ENCODE results near the gene ATP8B4. TPM values are rescaled to one million over a fixed set of nuclear protein-coding genes. Genes with fewer than 3 reads are reported as not detected.
"Not testable (repeated sequence)": the region's sequence is repeated elsewhere in the genome, so short reads cannot be mapped to it uniquely, and the experiment has no call there.

The ATP8B4 gene, protein sequence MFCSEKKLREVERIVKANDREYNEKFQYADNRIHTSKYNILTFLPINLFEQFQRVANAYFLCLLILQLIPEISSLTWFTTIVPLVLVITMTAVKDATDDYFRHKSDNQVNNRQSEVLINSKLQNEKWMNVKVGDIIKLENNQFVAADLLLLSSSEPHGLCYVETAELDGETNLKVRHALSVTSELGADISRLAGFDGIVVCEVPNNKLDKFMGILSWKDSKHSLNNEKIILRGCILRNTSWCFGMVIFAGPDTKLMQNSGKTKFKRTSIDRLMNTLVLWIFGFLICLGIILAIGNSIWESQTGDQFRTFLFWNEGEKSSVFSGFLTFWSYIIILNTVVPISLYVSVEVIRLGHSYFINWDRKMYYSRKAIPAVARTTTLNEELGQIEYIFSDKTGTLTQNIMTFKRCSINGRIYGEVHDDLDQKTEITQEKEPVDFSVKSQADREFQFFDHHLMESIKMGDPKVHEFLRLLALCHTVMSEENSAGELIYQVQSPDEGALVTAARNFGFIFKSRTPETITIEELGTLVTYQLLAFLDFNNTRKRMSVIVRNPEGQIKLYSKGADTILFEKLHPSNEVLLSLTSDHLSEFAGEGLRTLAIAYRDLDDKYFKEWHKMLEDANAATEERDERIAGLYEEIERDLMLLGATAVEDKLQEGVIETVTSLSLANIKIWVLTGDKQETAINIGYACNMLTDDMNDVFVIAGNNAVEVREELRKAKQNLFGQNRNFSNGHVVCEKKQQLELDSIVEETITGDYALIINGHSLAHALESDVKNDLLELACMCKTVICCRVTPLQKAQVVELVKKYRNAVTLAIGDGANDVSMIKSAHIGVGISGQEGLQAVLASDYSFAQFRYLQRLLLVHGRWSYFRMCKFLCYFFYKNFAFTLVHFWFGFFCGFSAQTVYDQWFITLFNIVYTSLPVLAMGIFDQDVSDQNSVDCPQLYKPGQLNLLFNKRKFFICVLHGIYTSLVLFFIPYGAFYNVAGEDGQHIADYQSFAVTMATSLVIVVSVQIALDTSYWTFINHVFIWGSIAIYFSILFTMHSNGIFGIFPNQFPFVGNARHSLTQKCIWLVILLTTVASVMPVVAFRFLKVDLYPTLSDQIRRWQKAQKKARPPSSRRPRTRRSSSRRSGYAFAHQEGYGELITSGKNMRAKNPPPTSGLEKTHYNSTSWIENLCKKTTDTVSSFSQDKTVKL
- total RNA-seq, result 1 to 10 TPM; 2.0 to 2.9 TPM

DNA sequence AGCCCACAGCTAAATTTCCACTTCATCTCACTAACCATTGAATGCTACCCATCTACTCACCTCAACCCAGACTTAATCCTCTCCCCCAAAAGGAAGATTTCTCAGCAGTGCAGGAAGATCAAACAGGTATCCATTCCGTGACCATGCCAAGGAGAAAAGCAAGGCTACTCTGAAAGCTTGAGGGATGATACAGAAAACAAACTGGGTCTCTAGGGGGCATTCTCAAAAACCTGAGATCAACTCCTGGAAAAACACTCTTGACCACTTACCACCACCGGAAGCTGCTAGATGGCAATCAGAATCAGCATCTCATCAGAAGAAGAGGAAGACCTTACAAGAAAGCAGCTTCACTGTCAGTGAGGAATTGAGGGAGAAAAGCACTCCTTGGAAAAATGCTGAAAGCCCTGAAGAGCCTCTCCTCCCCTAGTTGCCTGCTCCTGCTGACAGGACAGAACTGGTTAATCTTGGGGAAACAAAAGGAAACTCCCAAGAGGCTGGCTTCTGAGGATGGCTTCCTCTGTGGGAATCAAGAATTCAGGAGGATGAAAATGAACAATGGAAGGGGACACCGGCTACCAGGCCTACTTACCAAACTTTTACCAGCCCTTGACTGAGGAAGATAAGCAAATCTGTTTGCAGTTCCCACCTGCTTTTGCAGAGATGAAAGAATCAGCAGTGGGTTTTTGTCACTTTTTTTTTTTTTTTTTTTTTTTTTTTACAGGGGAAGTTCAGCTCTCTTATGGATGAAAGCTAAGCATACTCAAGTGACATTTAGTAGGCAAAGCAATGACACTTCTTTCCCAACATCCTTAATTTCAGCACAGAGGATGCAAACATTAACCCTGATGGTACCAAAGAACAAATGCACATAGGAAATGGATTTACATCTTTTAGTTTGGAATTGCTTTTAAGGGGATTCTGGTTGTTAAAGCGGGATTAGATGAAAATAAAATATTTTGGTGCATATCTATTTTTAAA lies at the start of gene ATP8B4:
TSS of gene ATP8B4 (minus strand) at position 171 of the 978 bp plus-strand sequence. CDS start 12,267 bp downstream, outside the sequence.
- peaks cover 18% of the 10 kb centered on the region for H3K4me1 Mint-ChIP-seq (ENCODE audit: low read depth)
- no peak for DNase-seq
- H3K27ac Mint-ChIP-seq, result no peak within 1 kb of the TSS
- no peaks in the 10 kb centered on the region for H3K36me3 Mint-ChIP-seq (ENCODE audit: low read depth)
- H3K9me3 Mint-ChIP-seq, result peaks cover 9% of the 10 kb centered on the region
- H3K27me3 Mint-ChIP-seq (ENCODE audit: low read depth), result peaks cover 22% of the 10 kb centered on the region
- no peak within 1 kb of the TSS for H3K4me3 Mint-ChIP-seq
- intact Hi-C loops (cut with micrococcal nuclease), result no loop called here
- CTCF ChIA-PET, result interaction anchor here (0.6 to 0.9 kb wide), 3 partner anchors 9 to 1290 kb away, joined by 3 to 4 read pairs (median 4); no protein-coding TSS in a partner anchor

DNA sequence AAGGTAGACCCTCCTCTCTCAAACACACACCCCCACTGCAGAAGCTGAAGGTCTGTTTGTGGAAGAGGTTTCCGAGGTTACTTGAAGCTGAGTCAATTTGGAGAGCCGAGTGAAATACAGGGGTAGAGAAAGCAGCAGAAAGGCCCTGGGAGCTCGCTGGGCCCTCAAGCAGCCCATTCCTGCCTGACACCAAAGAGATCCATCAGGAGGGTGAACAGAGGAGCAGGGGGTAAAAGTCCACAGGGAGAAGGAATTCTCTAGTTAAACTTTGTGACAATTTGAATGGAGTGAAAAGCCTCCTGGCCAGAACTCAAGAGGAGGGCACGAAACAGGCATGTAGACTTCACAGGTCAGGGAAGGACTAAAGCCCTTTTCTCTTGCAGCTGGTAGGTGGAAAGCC lies 49.3 kb upstream of the ATP8B4 start:
- intact Hi-C loops (cut with micrococcal nuclease), result no loop called here
- Mint-ChIP-seq H3K9me3 (peaks cover 5% of the 10 kb centered on the region), H3K4me3 (no peak overlapping the region), H3K27me3 (ENCODE audit: low read depth) (peaks cover 19% of the 10 kb centered on the region), H3K27ac (no peak overlapping the region), H3K36me3 (ENCODE audit: low read depth) (peaks cover 1% of the 10 kb centered on the region), H3K4me1 (ENCODE audit: low read depth) (no peaks in the 10 kb centered on the region)
- no peak for DNase-seq
- CTCF ChIA-PET, result interaction anchor here (0.6 kb wide), 1 partner anchor 185 kb away, joined by 3 read pairs; no protein-coding TSS in a partner anchor

DNA sequence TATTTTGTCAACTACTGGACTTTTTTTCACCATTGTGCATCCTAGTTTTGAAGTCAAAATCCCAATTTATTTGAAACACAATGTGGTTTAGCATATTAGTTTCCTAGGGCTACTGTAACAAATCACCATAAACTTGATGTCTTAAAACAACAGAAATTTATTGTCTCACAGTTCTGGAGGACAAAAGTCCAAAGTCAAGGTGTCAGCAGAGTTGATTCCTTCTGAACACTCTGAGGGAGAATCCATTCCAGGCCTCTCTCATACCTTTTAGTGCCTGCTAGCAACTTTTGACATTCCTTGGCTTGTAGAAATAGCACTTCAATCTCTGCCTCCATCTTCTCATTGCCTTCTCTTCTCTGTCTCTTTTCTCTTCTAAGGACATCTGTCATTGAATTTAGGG lies 48.1 kb upstream of the ATP8B4 start:
- peaks cover 5% of the 10 kb centered on the region for H3K9me3 Mint-ChIP-seq
- CTCF ChIA-PET, result interaction anchor here (0.6 kb wide), 1 partner anchor 150 kb away, joined by 3 read pairs; no protein-coding TSS in a partner anchor
- intact Hi-C loops (cut with micrococcal nuclease), result no loop called here

DNA sequence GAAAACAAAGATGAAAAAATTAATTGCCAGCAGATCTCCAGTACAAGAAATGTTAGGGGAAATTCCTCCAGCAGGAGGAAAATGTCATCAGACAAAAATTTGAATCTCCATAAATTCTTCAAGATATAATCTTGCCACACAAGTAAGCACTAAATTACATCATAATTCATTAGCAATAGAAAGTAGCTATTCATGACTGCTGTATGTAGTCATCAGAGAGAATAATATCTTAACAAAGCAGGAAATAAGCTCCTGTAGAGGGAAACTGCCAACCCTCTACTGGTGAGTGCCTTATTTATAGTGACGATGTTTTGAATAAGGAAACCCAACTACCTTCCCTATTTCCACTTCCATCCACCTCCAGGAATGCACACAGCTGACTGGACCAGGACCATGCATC lies 47.2 kb upstream of the ATP8B4 start:
- H3K27ac Mint-ChIP-seq, result no peak overlapping the region
- no peaks in the 10 kb centered on the region for H3K9me3 Mint-ChIP-seq
- no peak overlapping the region for H3K4me3 Mint-ChIP-seq
- H3K4me1 Mint-ChIP-seq (ENCODE audit: low read depth), result no peaks in the 10 kb centered on the region
- intact Hi-C loops (cut with micrococcal nuclease), result no loop called here
- H3K27me3 Mint-ChIP-seq (ENCODE audit: low read depth), result peaks cover 26% of the 10 kb centered on the region
- CTCF ChIA-PET, result interaction anchor here (0.6 to 1.7 kb wide), 3 partner anchors 9 to 1025 kb away, joined by 3 read pairs; no protein-coding TSS in a partner anchor
- no peak for DNase-seq
- H3K36me3 Mint-ChIP-seq (ENCODE audit: low read depth), result no peaks in the 10 kb centered on the region

More for the DNA sequence above, 48.1 kb upstream of the ATP8B4 start:
- DNase-seq, result no peak
- Mint-ChIP-seq H3K4me3 (no peak overlapping the region), H3K4me1 (ENCODE audit: low read depth) (no peaks in the 10 kb centered on the region), H3K27me3 (ENCODE audit: low read depth) (peaks cover 24% of the 10 kb centered on the region), H3K36me3 (ENCODE audit: low read depth) (peaks cover 1% of the 10 kb centered on the region), H3K27ac (no peak overlapping the region)

DNA sequence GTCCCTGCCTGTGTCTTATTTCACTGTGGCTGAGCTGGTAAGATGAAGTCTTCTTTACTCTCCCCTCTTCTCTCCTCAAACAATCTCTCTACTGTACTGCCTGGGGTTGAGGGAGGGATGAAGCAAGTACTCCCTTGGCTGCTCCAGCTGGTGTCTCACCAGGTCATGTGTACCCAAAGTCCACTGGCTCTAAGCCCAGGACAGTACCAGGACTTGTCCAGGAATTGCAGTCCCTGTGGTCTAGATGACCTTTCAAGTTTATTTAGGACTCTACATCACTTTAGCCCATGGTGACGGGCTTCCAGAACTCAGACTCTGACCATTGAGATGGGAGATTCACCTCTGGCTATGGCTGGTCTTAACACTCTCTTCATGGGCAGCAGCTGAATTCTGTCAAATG lies 45.4 kb upstream of the ATP8B4 start:
- no peaks in the 10 kb centered on the region for H3K36me3 Mint-ChIP-seq (ENCODE audit: low read depth)
- H3K4me3 Mint-ChIP-seq, result no peak overlapping the region
- H3K4me1 Mint-ChIP-seq (ENCODE audit: low read depth), result no peaks in the 10 kb centered on the region
- H3K9me3 Mint-ChIP-seq, result no peaks in the 10 kb centered on the region
- intact Hi-C loops (cut with micrococcal nuclease), result no loop called here
- CTCF ChIA-PET, result interaction anchor here (1.7 kb wide), 1 partner anchor 8 kb away, joined by 3 read pairs; no protein-coding TSS in a partner anchor
- no peak for DNase-seq
- H3K27ac Mint-ChIP-seq, result no peak overlapping the region
- H3K27me3 Mint-ChIP-seq (ENCODE audit: low read depth), result peaks cover 25% of the 10 kb centered on the region

DNA sequence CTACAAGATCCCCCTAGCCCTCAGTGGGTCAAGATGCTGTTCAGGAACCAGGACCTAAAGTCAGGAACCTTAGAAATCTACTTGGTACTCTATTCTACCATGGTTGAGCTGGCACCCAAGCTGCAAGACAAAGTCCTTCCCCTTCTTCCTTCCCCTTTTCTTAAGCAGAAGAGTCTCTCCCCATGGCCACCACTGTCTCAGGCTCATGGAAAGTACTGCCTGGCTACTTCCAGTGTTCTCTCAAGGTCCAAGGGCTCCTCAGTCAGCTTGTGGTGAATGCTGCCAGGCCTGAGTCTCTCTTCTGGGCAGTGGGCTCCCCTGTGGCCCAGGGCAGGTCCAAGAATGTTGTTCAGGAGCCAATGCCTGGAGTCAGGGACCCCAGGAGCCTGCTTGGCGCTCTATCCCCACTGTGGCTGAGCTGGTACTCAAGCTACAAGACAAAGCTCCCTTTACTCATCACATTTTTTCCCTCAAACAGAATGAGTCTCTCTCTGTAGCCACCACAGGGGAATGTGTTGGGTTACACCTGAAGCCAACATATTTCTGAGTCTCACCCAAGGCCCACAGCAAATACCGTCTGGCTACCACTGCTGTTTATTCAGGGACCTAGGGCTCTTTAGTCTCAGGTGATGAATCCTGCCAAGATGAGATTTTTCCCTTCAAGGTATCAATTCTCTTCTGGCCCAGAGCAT lies 44.8 kb upstream of the ATP8B4 start:
- Mint-ChIP-seq H3K27ac (no peak overlapping the region), H3K4me1 (ENCODE audit: low read depth) (no peaks in the 10 kb centered on the region), H3K9me3 (peaks cover 1% of the 10 kb centered on the region), H3K4me3 (no peak overlapping the region), H3K27me3 (ENCODE audit: low read depth) (peaks cover 22% of the 10 kb centered on the region), H3K36me3 (ENCODE audit: low read depth) (no peaks in the 10 kb centered on the region)
- intact Hi-C loops (cut with micrococcal nuclease), result no loop called here
- DNase-seq, result no peak
- CTCF ChIA-PET, result no interaction called here

DNA sequence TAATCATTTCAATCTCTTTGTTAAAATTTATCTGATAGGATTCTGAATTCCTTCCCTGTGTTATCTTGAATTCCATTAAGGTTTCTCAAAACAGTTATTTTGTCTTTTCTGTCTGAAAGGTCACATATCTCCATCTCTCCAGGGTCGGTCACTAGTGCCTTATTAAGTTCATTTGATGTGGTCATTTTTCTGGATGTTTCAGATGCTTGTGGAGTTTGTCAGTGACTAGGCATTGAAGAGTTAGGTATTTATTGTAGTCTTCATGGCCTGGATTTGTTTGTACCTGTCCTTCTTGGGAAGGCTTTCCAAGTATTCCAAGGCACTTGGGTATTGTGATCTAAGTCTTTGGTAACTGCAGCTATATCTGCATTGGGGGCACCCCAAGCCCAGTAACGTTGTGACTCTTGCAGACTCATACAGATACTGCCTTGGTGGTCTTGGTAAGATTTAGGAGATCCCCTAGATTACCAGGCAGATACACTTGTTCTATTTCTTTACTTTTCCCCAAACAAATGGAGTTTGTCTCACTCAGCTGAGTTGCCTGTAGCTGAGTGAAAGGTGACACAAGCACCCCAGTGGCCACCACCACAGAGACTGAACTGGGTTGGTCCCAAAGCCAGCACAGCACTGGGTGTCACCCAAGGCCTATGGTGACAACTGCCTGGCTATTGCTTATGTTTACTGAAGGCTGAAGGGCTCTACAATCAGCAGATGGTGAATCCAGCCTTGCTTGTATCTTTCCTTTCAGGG lies 44.1 kb upstream of the ATP8B4 start:
- H3K36me3 Mint-ChIP-seq (ENCODE audit: low read depth), result no peaks in the 10 kb centered on the region
- no peaks in the 10 kb centered on the region for H3K4me1 Mint-ChIP-seq (ENCODE audit: low read depth)
- H3K27ac Mint-ChIP-seq, result no peak overlapping the region
- H3K27me3 Mint-ChIP-seq (ENCODE audit: low read depth), result peaks cover 22% of the 10 kb centered on the region
- peaks cover 1% of the 10 kb centered on the region for H3K9me3 Mint-ChIP-seq
- intact Hi-C loops (cut with micrococcal nuclease), result no loop called here
- CTCF ChIA-PET, result no interaction called here
- no peak overlapping the region for H3K4me3 Mint-ChIP-seq
- DNase-seq, result no peak

DNA sequence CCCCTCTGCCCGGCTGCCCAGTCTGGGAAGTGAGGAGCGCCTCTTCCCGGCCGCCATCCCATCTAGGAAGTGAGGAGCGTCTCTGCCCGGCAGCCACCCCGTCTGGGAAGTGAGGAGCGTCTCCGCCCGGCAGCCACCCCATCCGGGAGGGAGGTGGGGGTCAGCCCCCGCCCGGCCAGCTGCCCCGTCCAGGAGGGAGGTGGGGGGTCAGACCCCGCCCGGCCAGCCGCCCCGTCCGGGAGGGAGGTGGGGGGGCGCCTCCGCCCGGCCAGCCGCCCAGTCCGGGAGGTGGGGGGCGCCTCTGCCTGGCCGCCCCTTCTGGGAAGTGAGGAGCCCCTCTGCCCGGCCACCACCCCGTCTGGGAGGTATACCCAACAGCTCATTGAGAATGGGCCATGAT lies 39.2 kb upstream of the ATP8B4 start:
- H3K36me3 Mint-ChIP-seq (ENCODE audit: low read depth); H3K4me3 Mint-ChIP-seq; intact Hi-C loops (cut with micrococcal nuclease); CTCF ChIA-PET; DNase-seq; H3K27me3 Mint-ChIP-seq (ENCODE audit: low read depth); H3K27ac Mint-ChIP-seq; H3K4me1 Mint-ChIP-seq (ENCODE audit: low read depth): not testable (repeated sequence)
- H3K9me3 Mint-ChIP-seq, result peaks cover 15% of the 10 kb centered on the region

DNA sequence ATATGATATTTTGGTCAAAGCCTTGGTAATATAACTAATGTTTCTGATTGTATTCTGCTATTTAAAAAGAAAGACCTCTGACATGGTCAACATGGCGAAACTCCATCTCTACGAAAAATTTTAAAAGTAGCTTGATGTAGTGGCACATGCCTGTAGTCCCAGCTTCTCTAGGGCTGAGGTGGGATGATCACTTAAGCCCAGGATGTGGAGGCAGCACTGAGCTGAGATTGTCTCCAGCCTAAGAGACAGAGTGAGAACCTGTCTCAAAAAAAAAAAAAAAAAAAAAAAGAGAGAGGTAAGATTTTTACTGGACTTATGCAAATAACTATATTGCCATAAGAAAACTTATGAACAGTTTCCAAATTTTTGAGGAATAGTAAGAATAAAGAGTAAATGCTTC lies 32.4 kb upstream of the ATP8B4 start:
- Mint-ChIP-seq H3K27ac (no peak overlapping the region), H3K4me1 (ENCODE audit: low read depth) (peaks cover 7% of the 10 kb centered on the region), H3K36me3 (ENCODE audit: low read depth) (no peaks in the 10 kb centered on the region), H3K27me3 (ENCODE audit: low read depth) (peaks cover 3% of the 10 kb centered on the region), H3K9me3 (peaks cover 4% of the 10 kb centered on the region), H3K4me3 (no peak overlapping the region)
- intact Hi-C loops (cut with micrococcal nuclease), result no loop called here
- no peak for DNase-seq
- CTCF ChIA-PET, result interaction anchor here (0.7 to 2.2 kb wide), 3 partner anchors 21 to 165 kb away, joined by 3 to 9 read pairs (median 3); no protein-coding TSS in a partner anchor

DNA sequence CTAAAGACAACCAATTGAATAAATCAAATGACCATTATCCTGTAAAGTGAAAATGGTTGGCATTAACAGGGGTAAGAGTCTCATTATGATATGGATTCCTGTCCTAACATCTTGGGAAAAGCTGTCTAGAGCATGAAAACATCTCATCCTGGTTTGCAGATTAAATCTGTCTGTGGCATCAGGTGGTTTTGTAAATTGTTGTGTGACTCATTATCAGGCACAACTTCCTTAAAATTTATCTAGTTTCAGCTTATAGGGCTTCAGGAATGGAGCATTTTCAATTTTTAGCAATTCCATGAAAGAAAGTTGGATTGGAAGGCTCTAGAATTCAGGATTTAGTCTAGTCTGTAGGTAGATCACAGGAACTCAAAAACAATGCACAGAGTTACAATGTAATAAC lies 31.8 kb upstream of the ATP8B4 start:
- no peak overlapping the region for H3K27ac Mint-ChIP-seq
- no peaks in the 10 kb centered on the region for H3K9me3 Mint-ChIP-seq
- H3K4me1 Mint-ChIP-seq (ENCODE audit: low read depth), result peaks cover 7% of the 10 kb centered on the region
- H3K36me3 Mint-ChIP-seq (ENCODE audit: low read depth), result no peaks in the 10 kb centered on the region
- H3K27me3 Mint-ChIP-seq (ENCODE audit: low read depth), result peaks cover 3% of the 10 kb centered on the region
- CTCF ChIA-PET, result interaction anchor here (0.7 to 2.2 kb wide), 4 partner anchors 20 to 304 kb away, joined by 3 to 9 read pairs (median 3); no protein-coding TSS in a partner anchor
- intact Hi-C loops (cut with micrococcal nuclease), result no loop called here
- H3K4me3 Mint-ChIP-seq, result no peak overlapping the region
- no peak for DNase-seq

Data from activated naive CD4-positive, alpha-beta T cell treated with anti-CD3 and anti-CD28 coated beads for 36 hours (primary cell).